NCI-H2029 (cell line): ENCODE measurements around the gene RALGAPB.
"Not testable (repeated sequence)": the region's sequence is repeated elsewhere in the genome, so short reads cannot be mapped to it uniquely, and the experiment has no call there.

Experiments
- DNase-seq: peaks from one replicate; lab custom pipeline; 2025; lab: John Stamatoyannopoulos, UW

The RALGAPB gene

DNA sequence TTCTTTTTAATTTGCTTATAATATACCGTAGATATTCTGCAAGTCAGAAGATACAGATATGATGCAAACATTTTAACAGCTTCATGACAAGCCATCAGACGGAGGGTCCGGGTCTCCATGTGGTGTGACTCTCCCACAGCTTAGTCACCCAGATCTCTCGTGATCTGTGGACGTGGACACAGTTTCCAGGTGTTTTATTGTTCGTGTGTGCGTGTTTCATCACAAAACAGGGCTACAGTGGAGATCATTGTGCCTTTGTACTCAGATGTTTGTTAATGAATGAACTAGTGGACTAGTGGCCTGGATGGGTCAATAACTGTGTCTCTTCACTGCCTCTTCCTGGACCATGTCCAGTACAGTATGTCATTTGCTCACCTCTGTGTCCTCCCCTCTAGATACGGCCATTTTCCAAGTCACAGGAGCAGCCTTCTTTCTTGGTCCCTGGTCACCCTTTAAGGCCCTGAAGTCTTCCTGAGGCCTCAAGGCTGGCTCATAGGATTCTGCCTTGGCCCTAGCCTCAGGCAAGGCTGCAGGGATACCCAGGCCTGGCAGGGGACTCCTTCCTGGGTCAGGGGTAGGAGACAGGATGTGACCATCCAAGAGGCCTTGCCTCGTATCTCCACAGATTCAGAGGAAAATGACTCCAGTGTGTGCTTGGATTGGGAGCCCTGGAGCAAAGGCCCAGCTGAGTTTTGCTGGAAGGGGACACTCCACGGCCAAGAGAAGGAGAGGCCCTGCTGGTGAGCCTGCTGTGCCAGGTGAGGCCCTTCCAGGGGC is 112.9 kb downstream of the RALGAPB start:
- no peak for DNase-seq

DNA sequence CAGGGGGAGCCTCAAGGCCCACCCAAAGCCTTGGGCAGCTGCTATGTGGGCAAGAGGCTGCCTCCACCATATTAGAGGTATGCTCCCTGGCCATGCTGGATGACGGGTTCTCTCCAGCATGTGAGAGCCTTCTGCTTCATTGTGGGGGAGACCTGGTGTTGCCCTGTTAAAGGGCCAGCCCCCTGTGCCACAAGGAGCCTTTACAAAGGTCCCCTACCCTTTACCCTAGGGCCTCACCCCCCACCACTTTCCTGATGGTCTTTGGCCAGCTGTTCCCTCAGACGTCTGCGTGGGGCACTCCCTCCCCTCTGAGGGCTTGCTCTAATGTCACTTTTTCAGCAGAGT is 113.5 kb downstream of the RALGAPB start:
- DNase-seq, result no peak

DNA sequence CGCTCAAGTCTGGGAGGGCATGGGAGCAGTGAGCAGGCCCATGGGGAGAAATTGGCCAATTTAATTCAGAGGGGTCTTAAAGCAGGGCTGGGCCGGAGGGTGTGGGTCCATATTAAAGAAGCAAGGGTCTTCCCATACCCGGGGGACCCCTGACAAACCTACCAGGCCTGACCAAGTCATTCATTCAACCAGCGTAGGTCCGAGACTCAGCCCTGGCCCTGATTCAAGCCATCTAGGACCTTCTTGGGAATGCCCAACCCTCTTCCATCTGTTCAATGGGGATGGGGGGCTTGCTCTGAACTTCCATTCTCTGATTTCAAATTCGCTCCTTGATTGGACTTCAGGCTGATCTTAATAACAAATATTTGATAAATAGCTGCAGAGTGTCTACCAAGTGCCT is 115.7 kb downstream of the RALGAPB start:
- DNase-seq, result no peak

DNA sequence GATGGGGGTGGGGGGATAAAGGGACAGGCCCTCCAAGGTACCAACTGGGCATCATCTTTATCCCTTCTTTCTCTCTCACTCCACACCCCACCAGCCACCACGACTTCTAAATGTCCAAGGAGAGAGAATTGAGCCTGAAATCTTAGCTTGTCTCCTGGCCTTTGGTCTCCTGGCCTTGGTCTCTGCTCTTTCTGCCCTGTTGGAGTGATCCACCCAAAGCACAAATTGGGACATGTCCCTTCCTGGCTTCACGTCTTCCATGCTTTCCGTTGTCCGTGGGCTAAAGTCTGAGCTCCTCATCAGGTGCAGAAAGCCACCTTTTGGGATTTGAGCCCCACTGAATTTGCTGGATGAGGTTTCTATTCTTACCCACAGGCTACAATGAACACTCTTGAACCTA is 116.7 kb downstream of the RALGAPB start:
- DNase-seq, result no peak

DNA sequence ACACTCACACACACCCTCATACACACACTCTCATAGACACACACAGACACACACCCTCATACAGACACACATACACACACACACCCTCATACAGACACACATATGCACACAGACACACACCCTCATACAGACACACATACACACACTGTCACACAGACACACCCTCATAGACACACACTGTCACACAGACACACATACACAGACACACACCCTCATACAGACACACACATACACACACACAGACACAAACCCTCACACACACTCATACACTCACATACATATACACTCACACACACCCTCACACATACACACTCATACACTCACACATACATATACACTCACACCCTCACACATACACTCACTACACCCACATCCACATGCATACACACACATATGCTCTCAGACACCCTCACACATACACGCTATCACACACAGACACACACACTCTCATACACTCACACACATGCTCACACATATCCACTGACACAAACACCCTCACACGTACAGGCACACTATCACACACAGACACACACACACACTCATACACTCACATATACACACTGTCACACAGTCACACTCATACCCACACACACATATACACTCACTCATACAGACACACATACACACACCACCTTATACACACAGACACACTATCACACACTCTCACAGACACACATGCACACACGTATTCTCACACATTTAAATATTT is 117.5 kb downstream of the RALGAPB start:
- DNase-seq, result no peak

DNA sequence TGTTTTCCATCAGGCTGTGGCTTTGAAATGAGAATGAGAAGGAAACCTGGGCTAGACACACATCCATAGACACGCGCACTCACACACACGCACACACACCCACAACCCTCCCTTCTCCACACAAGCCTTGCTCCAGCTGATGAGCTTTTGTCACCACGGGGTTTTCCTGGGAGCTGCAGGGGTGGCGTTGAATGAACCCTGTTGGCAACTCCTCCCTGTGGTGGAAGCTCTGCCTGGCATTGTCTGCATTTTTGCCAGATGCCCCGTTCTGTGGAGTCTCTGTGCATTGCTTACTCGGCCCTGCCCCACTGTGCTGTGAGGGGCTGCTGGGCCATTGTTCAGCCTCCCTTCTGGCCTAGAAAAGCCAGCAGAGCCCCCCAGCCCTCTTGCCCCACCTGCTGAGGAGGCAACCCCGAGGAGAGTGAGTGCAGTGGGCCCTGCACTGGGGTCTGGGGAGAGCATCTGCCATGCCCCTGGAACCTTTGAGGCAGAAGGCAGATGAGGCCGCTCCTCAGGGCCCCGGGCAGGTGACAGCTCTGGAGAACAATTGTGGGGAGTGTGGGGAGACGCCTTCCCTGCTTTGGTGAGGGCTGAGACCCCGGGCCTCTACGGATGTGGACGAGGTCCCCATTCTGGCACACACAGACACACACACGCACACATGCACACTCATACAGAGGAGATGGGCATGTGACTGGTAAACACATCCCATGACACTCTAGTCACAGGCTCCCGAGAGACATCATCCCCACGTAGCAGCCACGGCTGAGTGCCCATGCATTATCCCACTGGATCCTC is 118.2 kb downstream of the RALGAPB start:
- DNase-seq, result no peak

DNA sequence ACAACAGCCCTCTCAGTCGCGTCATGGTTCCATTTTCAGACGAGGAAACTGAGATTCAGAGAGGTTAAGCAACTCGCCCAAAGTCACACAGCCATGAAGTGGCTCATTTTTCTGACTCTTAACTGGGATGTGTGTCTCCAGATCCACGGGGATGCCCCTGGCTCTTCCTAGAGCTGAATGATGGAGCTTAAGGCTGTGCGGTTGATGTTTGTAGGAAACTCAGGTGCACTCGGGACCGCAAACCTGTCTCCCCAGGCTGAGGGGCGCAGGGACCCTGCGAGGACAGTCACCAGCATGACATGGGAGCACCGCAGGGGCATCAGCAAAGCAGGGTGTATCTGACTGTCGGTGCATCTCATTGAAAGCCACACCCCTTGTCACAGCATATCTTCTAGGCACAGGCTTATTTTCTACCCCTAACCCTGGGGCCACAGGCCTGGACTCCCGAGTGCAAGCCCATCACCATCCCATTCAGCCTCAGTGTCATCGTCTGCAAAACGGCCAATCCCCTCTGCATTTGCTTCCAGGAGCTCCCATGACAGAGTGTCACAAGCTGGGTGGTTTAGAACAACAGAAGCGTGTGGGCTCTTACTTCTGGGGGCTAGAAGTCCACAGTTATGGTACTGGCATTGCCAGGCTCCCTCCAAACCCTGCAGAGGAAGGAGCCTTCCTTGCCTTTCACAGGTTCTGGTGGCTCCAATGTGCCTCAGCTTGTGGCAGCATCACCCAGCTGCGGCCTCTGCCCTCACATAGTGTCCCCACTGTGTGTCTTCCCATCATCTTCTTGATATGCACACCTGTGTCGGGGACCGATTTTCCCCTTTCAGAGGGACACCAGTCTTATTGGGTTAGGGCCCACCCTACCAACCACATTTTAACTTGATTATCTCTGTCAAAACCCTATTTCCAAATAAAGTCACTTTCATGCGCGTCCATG is 119.1 kb downstream of the RALGAPB start:
- DNase-seq, result no peak

DNA sequence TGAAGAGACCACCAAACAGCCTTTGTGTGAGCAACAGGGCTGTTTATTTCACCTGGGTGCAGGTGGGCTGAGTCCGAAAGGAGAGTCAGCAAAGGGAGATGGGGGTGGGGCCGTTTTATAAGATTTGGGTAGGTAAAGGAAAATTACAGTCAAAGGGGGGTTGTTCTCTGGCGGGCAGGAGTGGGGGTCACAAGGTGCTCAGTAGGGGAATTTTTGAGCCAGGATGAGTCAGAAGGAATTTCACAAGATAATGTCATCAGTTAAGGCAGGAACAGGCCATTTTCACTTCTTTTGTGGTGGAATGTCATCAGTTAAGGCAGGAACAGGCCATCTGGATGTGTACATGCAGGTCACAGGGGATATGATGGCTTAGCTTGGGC is 119.8 kb downstream of the RALGAPB start:
- DNase-seq, result not testable (repeated sequence)

DNA sequence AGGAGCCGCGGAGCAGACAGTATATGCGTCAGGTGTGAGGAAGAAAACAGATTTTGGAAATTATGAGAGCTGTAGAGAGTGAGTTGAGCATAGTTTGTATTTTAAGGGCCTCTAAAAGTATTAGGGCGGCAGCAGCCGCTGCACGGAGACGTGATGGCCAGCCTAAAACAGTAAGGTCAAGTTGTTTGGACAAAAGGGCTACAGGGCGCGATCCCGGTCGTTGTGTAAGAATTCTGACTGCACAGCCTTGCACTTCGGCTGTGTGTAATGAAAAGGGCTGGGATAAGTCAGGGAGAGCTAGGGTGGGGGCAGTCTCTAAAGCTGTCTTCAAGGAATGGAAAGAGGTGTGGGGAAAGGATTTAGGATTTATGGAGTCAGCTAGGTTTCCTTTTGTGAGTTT is 121.6 kb downstream of the RALGAPB start:
- not testable (repeated sequence) for DNase-seq

DNA sequence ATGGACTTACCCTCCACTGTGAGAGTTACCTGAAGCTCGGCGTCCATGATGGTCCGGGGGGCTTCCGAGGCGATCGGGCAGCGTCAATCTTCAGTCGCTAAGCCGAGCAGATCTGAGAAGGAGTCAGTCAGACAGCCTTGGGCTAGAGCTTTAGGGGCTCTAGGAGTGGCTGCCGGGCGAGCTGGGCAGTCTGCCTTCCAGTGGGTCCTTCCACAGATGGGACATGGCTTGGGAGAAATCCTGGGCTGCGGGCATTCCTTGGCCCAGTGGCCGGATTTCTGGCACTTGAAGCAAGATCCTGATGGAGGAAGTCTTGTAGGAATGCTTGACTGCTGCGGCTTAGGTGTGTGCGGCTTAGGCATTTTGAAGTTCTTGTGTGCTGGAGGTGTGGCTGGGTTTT is 123.2 kb downstream of the RALGAPB start:
- DNase-seq, result not testable (repeated sequence)

DNA sequence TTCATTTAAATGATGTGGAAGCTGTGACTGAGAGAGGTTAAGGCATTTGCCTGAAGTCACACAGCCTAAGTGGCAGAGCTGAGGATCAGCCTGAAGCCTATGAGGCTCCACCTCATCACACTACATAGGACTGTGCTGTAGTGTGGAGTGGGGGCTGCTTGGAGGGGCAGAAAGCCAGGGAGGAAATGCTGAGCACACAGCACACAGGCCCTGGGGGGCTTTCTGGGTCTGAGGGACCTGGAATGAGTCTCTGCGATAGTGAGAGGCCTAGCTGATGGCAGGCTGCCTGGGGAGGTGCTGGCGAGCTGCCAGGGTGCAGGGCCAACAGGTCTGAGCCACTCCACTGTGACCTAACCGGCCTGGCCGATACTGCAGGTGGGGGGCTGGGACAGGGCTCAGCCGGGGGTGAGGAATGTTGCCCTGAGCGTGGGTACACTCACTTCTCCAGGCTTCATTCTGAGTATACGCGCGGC is 126.8 kb downstream of the RALGAPB start:
- DNase-seq, result no peak

DNA sequence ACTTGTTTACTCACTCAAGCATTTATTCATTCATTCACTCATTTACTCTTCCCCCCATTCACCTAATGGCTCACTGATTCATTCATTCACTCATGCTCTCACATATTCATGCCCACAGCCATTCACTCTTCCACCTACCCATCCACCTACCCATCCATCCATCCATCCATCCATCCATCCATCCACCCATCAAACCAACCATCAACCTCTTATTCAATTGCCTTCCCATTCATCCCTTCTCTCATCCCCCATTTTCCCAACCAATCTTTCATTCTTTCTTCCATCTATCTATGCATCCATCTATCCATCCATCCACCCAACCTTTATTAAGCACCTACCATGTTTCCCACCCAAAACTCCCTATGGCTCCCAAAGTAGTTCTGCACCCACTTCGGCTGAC is 127.4 kb downstream of the RALGAPB start:
- DNase-seq, result no peak

DNA sequence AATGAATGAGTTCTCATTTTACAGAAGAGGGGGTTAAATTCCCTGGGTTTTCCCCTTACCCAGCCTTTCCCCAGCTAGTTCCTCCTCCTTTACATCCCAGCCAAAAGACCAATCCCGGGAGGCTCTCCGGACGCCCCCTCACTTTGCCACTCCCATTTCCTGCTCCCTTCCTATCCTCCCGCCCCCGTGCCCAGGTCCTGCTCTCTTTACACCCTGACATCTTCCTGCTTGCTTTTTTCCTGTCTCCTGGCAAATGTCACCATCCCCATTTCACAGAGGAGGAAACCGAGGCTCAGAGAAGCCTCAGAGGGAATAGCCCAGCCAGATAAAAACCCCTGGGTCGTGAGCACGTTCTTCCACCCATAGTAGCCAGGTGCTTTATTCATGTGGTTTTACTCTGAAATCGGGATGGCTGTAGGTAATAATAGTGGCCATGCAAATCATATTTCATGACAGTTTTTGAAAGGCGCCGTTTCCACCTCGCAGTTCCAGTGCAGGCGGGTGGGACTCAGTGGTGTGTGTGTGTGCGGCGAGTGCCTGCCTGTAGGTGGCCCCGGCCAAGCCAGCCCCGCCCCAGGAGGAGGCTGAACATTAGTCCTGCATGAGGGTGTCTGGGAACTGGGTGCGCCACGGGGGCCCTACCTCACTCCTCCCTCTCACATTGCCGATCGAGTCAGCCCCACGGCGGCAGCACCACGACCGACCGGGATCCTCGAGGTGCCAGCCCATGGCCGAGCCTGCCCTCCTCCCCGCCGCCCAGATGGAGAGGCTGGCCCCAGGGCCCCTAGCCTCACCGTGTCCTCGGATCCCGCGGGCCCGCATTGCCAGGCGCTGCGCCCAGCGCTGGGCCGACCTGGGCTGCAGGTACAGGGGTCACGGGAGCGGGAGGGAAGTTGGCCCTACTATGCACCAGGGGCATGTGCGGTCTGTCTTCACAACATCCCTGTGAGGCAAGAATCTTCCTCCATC is 128.9 kb downstream of the RALGAPB start, which contains the start of gene ARHGAP40:
Gene ARHGAP40 (plus strand): TSS at position 594 of the 969 bp plus-strand sequence.
- no peak for DNase-seq

DNA sequence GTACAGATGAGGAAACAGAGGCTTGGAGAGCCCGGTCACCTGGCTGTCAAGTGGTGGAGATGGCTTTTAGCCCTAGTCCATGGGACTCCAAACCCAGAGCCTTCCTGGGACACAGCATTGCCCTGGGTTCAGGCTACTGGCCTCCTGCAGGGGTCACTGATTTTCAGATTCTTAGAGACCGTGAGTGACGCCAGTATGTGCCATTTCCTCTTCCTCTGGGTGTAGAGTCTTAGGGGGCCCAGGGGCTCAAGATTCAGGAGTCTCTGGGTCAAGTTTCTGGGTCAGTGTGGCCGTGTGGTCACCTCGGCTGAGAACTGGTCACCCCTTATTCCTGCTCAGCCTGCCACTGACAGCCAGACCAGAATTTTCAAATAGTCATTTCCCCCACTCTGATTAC is 129.5 kb downstream of the RALGAPB start:
- DNase-seq, result no peak

DNA sequence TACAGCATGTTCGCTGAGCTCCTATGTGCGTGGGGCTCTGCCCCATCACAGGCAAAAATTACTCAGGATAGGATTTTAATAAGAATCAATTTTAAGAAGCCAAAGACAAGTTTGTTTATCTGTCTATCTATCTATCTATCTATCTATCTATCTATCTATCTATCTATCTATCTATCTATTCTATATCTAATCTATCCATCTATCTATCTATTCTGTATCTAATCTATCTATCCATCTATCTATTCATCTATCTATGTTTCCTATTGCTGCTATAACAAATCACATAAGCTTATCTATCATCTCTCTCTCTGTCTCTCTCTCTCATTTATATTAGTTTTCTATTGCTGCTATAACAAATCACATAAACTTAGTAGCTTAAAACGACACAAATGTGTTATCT is 130.6 kb downstream of the RALGAPB start:
- DNase-seq, result no peak

DNA sequence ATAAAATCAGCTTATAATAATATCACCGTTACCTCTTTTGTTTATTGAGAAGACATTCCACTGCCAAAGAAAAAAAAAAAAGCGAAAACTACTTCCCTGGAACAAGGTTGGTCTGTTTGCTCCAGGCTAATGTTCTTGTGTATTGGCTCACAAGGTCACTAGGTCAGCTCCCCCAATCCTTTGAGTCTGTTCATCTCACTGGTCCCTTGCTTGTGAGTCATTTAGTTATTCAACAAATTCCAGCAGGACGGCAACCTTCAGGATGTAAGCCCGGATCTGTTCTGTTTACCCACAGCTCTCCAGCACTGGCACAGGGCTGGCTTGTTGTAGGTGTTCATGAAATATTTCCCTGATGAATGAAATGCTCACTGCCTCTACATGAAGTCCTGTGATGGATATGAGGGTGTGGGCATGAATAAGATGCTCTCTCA is 132.2 kb downstream of the RALGAPB start:
- no peak for DNase-seq

DNA sequence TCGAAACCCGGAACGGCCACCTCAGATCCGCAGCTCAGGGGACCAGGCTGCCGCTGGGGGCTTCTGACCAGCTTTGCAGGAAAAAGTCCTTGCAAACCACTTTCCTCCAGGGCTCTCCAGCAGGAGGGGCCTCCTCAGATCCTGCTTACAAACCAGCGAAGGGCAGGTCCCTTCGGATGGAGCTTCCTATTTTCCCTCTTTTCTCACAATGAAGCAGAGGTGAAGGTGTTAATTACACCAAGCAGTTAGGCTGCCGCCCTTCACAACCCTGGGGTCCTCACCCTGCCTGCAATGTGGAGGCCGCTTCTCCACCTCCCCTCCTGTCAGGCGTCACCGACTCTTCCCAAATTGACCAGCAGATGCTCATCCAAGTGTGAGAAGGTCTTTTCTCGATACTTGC is 134.7 kb downstream of the RALGAPB start:
- no peak for DNase-seq

DNA sequence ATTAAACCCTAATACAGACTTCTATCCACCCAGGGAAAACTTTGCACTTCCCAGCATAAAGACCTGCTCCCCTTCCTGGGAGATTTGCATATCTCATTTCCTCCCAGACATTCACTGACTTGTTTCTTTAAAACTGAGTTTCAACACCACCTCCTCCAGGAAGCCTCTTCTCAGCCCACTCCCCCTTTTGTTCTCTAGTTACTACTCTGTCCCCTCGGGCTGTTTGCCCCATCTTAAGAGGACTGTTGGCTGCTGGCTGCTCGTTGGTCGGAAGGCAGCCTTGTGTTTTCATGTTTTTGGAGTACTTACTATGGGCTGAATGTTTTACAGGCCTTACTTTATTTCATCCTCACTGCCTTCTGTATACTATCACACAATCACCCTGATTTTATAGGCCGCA is 135.5 kb downstream of the RALGAPB start:
- no peak for DNase-seq

DNA sequence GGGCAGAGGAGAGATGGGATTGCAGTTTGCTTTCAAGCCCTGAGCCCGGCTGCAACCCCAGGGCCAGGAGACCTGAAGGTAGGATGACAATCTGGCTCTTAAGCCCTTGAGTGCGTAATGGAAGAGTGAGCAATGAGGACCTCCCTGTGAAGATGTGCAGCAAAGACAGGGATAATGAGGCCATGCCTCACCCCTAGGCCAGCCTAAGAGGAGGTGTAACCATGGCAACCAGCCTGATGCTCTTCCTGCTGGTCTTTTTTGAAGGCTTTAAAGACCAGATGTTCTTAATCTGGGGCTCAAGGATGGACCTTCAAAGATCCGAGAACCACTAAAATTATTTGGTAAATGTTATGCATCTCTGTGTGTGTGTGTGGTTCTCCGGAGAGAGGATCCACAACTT is 137.2 kb downstream of the RALGAPB start:
- DNase-seq, result no peak

DNA sequence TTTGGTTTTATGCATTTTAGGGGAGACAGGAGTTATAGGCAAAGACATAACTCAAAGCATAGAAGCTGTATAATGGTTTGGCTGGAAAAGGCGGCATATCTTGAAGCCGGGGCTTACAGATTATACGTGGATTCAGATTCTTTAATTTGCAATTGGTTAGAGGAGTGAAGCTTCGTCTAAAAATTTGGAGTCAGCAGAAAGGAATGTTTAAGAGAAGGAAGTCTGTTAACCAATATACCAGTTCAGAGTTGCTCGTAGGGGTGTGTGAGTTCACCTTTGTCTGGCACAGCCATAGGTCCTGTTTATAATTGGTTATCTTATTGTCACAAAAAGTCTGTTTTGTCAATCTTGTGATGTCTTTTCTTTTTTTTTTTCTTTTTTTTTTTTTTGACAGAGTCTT is 137.9 kb downstream of the RALGAPB start:
- DNase-seq, result no peak
